GM23338 (cell line): ENCODE measurements around the gene FNDC3A. TPM values are rescaled to one million over a fixed set of nuclear protein-coding genes. Genes with fewer than 3 reads are reported as not detected.

Experiments used
- ATAC-seq: fragments of 200-7000 bp; cut with Tn5 transposase; 3 replicates; pipeline ENCODE4 v1.9.1; 2020
- DNase-seq: peaks from one replicate; pipeline ENCODE4 v3.0.0-alpha.2; 2015; ENCODE audit warnings: low spot score
- H2AFZ ChIP-seq: fragments of 200-600 bp; sonication (generic); 2 replicates; pipeline ENCODE4 v1.8.0; 2016; ENCODE audit warnings: antibody characterized with exemption, mild to moderate bottlenecking, moderate library complexity
- H3F3A ChIP-seq: fragments of 200-600 bp; sonication (generic); replicated peaks from 2 replicates; pipeline ENCODE4 v1.8.0; 2017; ENCODE audit warnings: antibody characterized with exemption, mixed run types, low read depth
- H3K27ac ChIP-seq: fragments of 200-600 bp; sonication (generic); 2 replicates; pipeline ENCODE4 v1.6.1; 2016; ENCODE audit warnings: low read depth
- H3K27me3 ChIP-seq: fragments of 200-600 bp; sonication (generic); 2 replicates; pipeline ENCODE4 v1.8.0; 2016; ENCODE audit warnings: mild to moderate bottlenecking, mixed run types, moderate library complexity; ENCODE audit not compliant: insufficient read depth
- H3K36me3 ChIP-seq: fragments of 200-600 bp; sonication (generic); 2 replicates; pipeline ENCODE4 v1.8.0; 2016; ENCODE audit warnings: mild to moderate bottlenecking; ENCODE audit not compliant: insufficient read depth
- H3K4me1 ChIP-seq: fragments of 200-600 bp; sonication (generic); 2 replicates; pipeline ENCODE4 v1.8.0; 2016; ENCODE audit warnings: mild to moderate bottlenecking, moderate library complexity; ENCODE audit not compliant: insufficient read depth
- H3K4me2 ChIP-seq: fragments of 200-600 bp; sonication (generic); 2 replicates; pipeline ENCODE4 v1.7.1; 2017; ENCODE audit warnings: mixed run types
- H3K4me3 ChIP-seq: fragments of 200-600 bp; sonication (generic); 2 replicates; pipeline ENCODE4 v1.6.1; 2016; ENCODE audit warnings: mixed run types
- H3K79me2 ChIP-seq: fragments of 200-600 bp; sonication (generic); replicated peaks from 2 replicates; pipeline ENCODE4 v1.8.0; 2017; ENCODE audit warnings: mild to moderate bottlenecking; ENCODE audit not compliant: insufficient read depth
- H3K9me2 ChIP-seq: fragments of 200-600 bp; sonication (generic); 2 replicates; pipeline ENCODE4 v1.8.0; 2017; ENCODE audit not compliant: insufficient read depth
- H4K20me1 ChIP-seq: fragments of 200-600 bp; sonication (generic); replicated peaks from 2 replicates; pipeline ENCODE4 v1.8.0; 2017; ENCODE audit warnings: mild to moderate bottlenecking; ENCODE audit not compliant: insufficient read depth
- H3K27ac Mint-ChIP-seq: 2 replicates; pipeline ENCODE4 v1.8.0; 2020; ENCODE audit warnings: inconsistent platforms, mild to moderate bottlenecking, moderate library complexity, mixed read lengths
- H3K27me3 Mint-ChIP-seq: 3 replicates; pipeline ENCODE4 v1.8.0; 2022; ENCODE audit warnings: low read depth, mild to moderate bottlenecking, moderate library complexity, mixed read lengths, inconsistent platforms; ENCODE audit not compliant: insufficient read depth, poor library complexity
- H3K36me3 Mint-ChIP-seq: 3 replicates; pipeline ENCODE4 v1.8.0; 2021; ENCODE audit warnings: low read depth, mild to moderate bottlenecking, inconsistent platforms, moderate library complexity, mixed read lengths
- H3K4me1 Mint-ChIP-seq: 3 replicates; pipeline ENCODE4 v1.8.0; 2020; ENCODE audit warnings: mild to moderate bottlenecking, inconsistent platforms, mixed read lengths
- H3K4me3 Mint-ChIP-seq: 3 replicates; pipeline ENCODE4 v1.8.0; 2021; ENCODE audit warnings: moderate library complexity, mild to moderate bottlenecking, inconsistent platforms, mixed read lengths
- H3K9me3 Mint-ChIP-seq: 3 replicates; pipeline ENCODE4 v1.8.0; 2020; ENCODE audit warnings: moderate library complexity, mild to moderate bottlenecking, inconsistent platforms, mixed read lengths
- CREB1 ChIP-seq: fragments of 250-450 bp; sonication (Bioruptor Pico); IDR thresholded peaks from 2 replicates; pipeline ENCODE4 v1.5.0; 2020; ENCODE audit warnings: low read depth, mild to moderate bottlenecking, moderate library complexity
- EZH2phosphoT487 ChIP-seq: fragments of 200-600 bp; sonication (generic); IDR thresholded peaks from one replicate; pipeline ENCODE4 v1.8.1; 2018; ENCODE audit warnings: antibody characterized with exemption; ENCODE audit not compliant: unreplicated experiment
- JUNB ChIP-seq: IDR thresholded peaks from one replicate; pipeline ENCODE4 v1.6.1; 2016; ENCODE audit warnings: antibody characterized with exemption; ENCODE audit not compliant: unreplicated experiment
- NANOG ChIP-seq: IDR thresholded peaks from 2 replicates; pipeline ENCODE4 v1.6.1; 2016; ENCODE audit warnings: antibody characterized with exemption, borderline replicate concordance
- POLR2AphosphoS5 ChIP-seq: IDR thresholded peaks from 2 replicates; pipeline ENCODE4 v1.6.1; 2016; ENCODE audit warnings: antibody characterized with exemption, low read depth
- ZNF114 ChIP-seq: fragments of 250-450 bp; sonication (Bioruptor Pico); IDR thresholded peaks from 2 replicates; pipeline ENCODE4 v1.5.0; 2020; ENCODE audit warnings: mild to moderate bottlenecking, moderate library complexity
- ZNF331 ChIP-seq: fragments of 250-450 bp; sonication (Bioruptor Pico); IDR thresholded peaks from 2 replicates; pipeline ENCODE4 v1.5.0; 2020; ENCODE audit warnings: low read depth, mild to moderate bottlenecking, moderate library complexity
- polyA plus RNA-seq: library from polyadenylated mRNA; unstranded; fragments of >200 nt; fragmentation: Nextera tagmentation; extraction: Ambion mirVana; gene quantifications from 2 replicates; pipeline ENCODE4 v1.2.1, GENCODE V29; 2016
- total RNA-seq: library from RNA; depleted of rRNA; stranded (reverse); fragments of >200 nt; shearing (Covaris generic); gene quantifications from 2 replicates; pipeline ENCODE4 v1.2.3, GENCODE V29; 2014
- TF ChIP-seq, protein P1 (sequence below), 2 experiments: fragments of 200-600 bp in 1 of 2; sonication (generic) in 1 of 2; conservative IDR thresholded peaks; 2 replicates each; pipeline versions ENCODE4 v1.5.1 to v1.6.1; 2016 to 2017; ENCODE audit warnings: antibody characterized with exemption in 2 of 2, low read depth in 2 of 2, mild to moderate bottlenecking in 2 of 2, moderate library complexity in 1 of 2
- TF ChIP-seq, protein P2 (sequence below): IDR thresholded peaks from 2 replicates; pipeline ENCODE4 v1.6.1; 2016; ENCODE audit warnings: antibody characterized with exemption
- TF ChIP-seq, protein P3 (sequence below): fragments of 250-450 bp; sonication (Bioruptor Pico); IDR thresholded peaks from 2 replicates; pipeline ENCODE4 v1.5.0; 2020; ENCODE audit warnings: mild to moderate bottlenecking, moderate library complexity
- TF ChIP-seq, protein P4 (sequence below): IDR thresholded peaks from one replicate; pipeline ENCODE4 v1.6.1; 2018; ENCODE audit warnings: antibody characterized with exemption; ENCODE audit not compliant: unreplicated experiment

FNDC3A gene
- total and polyA plus RNA-seq, 2 experiments from 2014 or later = 10.3 to 31.1 TPM

DNA sequence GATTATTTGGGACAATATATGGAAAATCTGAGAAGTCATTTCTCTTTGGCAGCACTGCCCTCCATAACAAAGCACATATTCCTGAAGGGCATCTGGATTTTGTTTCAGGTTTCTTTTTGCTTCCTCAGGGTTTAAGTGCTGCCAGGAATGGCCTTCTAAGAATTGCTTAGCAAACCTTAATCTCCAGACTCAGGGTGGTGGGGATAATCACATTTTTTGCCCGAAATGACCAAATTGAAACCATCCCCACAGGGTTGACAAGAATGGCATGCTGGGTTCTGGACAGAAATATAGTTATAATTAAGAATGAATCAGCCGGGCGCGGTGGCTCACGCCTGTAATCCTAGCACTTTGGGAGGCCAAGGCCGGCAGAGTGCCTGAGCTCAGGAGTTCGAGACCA, 265.6 kb downstream of the FNDC3A start (continued):
- TF ChIP-seq, protein P1, sequence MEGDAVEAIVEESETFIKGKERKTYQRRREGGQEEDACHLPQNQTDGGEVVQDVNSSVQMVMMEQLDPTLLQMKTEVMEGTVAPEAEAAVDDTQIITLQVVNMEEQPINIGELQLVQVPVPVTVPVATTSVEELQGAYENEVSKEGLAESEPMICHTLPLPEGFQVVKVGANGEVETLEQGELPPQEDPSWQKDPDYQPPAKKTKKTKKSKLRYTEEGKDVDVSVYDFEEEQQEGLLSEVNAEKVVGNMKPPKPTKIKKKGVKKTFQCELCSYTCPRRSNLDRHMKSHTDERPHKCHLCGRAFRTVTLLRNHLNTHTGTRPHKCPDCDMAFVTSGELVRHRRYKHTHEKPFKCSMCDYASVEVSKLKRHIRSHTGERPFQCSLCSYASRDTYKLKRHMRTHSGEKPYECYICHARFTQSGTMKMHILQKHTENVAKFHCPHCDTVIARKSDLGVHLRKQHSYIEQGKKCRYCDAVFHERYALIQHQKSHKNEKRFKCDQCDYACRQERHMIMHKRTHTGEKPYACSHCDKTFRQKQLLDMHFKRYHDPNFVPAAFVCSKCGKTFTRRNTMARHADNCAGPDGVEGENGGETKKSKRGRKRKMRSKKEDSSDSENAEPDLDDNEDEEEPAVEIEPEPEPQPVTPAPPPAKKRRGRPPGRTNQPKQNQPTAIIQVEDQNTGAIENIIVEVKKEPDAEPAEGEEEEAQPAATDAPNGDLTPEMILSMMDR (conservative IDR thresholded peaks at IDR 0.05; ENCODE audit: low read depth in 2 of 2) = no peak
- no peak for TF ChIP-seq EZH2phosphoT487
- TF ChIP-seq, protein P2, sequence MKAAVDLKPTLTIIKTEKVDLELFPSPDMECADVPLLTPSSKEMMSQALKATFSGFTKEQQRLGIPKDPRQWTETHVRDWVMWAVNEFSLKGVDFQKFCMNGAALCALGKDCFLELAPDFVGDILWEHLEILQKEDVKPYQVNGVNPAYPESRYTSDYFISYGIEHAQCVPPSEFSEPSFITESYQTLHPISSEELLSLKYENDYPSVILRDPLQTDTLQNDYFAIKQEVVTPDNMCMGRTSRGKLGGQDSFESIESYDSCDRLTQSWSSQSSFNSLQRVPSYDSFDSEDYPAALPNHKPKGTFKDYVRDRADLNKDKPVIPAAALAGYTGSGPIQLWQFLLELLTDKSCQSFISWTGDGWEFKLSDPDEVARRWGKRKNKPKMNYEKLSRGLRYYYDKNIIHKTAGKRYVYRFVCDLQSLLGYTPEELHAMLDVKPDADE = no peak
- TF ChIP-seq CREB1 (CRISPR knock-in tag) = no peak

DNA sequence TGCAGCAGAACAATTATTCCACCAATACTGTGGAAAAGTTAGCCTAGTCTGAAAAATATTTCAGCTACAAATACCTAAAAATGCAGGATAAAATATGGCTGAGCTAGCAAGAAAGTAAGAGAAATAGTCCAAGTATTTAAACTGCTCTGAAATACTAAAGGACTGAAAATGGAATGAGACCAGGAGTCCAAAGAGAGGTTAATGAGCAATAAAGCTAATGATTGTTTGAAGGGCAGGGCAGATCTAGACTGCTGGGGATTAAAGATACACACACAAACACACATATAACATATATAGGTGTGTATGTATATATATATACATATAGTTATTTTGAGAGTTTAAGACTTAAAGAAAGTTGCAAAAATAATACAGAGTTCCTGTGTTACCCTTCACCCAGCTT, 269.4 kb downstream of the FNDC3A start:
- Histone ChIP-seq H4K20me1 (no peaks in the 10 kb centered on the region), H3K27me3 (no peaks in the 10 kb centered on the region), H3K4me3 (no peak overlapping the region), H2AFZ (no peak overlapping the region), H3K79me2 (no peaks in the 10 kb centered on the region), H3K36me3 (no peaks in the 10 kb centered on the region), H3K27ac (no peak overlapping the region), H3K9me2 (no peaks in the 10 kb centered on the region), H3K4me2 (no peak overlapping the region), H3F3A (peaks cover 6% of the 10 kb centered on the region; the same call in 1 of the 2 replicates), H3K4me1 (no peaks in the 10 kb centered on the region)
- ATAC-seq = no peak
- H3K36me3 Mint-ChIP-seq = no peaks in the 10 kb centered on the region
- H3K9me3 Mint-ChIP-seq = no peaks in the 10 kb centered on the region; the same call in 2 of the 3 replicates
- H3K27me3 Mint-ChIP-seq = peaks cover 9% of the 10 kb centered on the region
- no peak overlapping the region for H3K4me3 Mint-ChIP-seq
- no peak for DNase-seq
- H3K27ac Mint-ChIP-seq = no peak overlapping the region
- H3K4me1 Mint-ChIP-seq = peaks cover 2% of the 10 kb centered on the region; the same call in 1 of the 3 replicates
- TF ChIP-seq JUNB (no peak), NANOG (no peak), ZNF331 (CRISPR knock-in tag) (no peak), POLR2AphosphoS5 (no peak), ZNF114 (CRISPR knock-in tag) (no peak), CREB1 (CRISPR knock-in tag) (no peak), EZH2phosphoT487 (no peak)
- TF ChIP-seq, protein P3, sequence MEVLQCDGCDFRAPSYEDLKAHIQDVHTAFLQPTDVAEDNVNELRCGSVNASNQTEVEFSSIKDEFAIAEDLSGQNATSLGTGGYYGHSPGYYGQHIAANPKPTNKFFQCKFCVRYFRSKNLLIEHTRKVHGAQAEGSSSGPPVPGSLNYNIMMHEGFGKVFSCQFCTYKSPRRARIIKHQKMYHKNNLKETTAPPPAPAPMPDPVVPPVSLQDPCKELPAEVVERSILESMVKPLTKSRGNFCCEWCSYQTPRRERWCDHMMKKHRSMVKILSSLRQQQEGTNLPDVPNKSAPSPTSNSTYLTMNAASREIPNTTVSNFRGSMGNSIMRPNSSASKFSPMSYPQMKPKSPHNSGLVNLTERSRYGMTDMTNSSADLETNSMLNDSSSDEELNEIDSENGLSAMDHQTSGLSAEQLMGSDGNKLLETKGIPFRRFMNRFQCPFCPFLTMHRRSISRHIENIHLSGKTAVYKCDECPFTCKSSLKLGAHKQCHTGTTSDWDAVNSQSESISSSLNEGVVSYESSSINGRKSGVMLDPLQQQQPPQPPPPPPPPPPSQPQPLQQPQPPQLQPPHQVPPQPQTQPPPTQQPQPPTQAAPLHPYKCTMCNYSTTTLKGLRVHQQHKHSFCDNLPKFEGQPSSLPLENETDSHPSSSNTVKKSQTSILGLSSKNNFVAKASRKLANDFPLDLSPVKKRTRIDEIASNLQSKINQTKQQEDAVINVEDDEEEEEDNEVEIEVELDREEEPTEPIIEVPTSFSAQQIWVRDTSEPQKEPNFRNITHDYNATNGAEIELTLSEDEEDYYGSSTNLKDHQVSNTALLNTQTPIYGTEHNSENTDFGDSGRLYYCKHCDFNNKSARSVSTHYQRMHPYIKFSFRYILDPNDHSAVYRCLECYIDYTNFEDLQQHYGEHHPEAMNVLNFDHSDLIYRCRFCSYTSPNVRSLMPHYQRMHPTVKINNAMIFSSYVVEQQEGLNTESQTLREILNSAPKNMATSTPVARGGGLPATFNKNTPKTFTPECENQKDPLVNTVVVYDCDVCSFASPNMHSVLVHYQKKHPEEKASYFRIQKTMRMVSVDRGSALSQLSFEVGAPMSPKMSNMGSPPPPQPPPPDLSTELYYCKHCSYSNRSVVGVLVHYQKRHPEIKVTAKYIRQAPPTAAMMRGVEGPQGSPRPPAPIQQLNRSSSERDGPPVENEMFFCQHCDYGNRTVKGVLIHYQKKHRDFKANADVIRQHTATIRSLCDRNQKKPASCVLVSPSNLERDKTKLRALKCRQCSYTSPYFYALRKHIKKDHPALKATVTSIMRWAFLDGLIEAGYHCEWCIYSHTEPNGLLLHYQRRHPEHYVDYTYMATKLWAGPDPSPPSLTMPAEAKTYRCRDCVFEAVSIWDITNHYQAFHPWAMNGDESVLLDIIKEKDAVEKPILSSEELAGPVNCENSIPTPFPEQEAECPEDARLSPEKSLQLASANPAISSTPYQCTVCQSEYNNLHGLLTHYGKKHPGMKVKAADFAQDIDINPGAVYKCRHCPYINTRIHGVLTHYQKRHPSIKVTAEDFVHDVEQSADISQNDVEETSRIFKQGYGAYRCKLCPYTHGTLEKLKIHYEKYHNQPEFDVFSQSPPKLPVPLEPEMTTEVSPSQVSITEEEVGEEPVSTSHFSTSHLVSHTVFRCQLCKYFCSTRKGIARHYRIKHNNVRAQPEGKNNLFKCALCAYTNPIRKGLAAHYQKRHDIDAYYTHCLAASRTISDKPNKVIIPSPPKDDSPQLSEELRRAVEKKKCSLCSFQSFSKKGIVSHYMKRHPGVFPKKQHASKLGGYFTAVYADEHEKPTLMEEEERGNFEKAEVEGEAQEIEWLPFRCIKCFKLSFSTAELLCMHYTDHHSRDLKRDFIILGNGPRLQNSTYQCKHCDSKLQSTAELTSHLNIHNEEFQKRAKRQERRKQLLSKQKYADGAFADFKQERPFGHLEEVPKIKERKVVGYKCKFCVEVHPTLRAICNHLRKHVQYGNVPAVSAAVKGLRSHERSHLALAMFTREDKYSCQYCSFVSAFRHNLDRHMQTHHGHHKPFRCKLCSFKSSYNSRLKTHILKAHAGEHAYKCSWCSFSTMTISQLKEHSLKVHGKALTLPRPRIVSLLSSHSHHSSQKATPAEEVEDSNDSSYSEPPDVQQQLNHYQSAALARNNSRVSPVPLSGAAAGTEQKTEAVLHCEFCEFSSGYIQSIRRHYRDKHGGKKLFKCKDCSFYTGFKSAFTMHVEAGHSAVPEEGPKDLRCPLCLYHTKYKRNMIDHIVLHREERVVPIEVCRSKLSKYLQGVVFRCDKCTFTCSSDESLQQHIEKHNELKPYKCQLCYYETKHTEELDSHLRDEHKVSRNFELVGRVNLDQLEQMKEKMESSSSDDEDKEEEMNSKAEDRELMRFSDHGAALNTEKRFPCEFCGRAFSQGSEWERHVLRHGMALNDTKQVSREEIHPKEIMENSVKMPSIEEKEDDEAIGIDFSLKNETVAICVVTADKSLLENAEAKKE = no peak
- TF ChIP-seq, protein P4, sequence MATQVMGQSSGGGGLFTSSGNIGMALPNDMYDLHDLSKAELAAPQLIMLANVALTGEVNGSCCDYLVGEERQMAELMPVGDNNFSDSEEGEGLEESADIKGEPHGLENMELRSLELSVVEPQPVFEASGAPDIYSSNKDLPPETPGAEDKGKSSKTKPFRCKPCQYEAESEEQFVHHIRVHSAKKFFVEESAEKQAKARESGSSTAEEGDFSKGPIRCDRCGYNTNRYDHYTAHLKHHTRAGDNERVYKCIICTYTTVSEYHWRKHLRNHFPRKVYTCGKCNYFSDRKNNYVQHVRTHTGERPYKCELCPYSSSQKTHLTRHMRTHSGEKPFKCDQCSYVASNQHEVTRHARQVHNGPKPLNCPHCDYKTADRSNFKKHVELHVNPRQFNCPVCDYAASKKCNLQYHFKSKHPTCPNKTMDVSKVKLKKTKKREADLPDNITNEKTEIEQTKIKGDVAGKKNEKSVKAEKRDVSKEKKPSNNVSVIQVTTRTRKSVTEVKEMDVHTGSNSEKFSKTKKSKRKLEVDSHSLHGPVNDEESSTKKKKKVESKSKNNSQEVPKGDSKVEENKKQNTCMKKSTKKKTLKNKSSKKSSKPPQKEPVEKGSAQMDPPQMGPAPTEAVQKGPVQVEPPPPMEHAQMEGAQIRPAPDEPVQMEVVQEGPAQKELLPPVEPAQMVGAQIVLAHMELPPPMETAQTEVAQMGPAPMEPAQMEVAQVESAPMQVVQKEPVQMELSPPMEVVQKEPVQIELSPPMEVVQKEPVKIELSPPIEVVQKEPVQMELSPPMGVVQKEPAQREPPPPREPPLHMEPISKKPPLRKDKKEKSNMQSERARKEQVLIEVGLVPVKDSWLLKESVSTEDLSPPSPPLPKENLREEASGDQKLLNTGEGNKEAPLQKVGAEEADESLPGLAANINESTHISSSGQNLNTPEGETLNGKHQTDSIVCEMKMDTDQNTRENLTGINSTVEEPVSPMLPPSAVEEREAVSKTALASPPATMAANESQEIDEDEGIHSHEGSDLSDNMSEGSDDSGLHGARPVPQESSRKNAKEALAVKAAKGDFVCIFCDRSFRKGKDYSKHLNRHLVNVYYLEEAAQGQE = no peak
- TF ChIP-seq, protein P2 = no peak
